H1 (cell line): Measurements from ENCODE around the gene CDK15. TPM values are rescaled to one million over a fixed set of nuclear protein-coding genes. Genes with fewer than 3 reads are reported as not detected.
A peak's percentile ranks its signal among the peaks of the same experiment; 100 is the strongest.

Experiments
- CTCF ChIA-PET: fragments of 300-600 bp; sonication (Branson Sonifier 250); formaldehyde crosslinking; loops from one replicate; lab custom pipeline; 2021; ENCODE audit not compliant: partially characterized antibody; lab: Charles Lee
- POLR2A ChIA-PET: fragments of 300-600 bp; sonication (Branson Sonifier 250); formaldehyde crosslinking; loops from one replicate; lab custom pipeline; 2021; ENCODE audit warnings: inconsistent platforms; ENCODE audit not compliant: partially characterized antibody; lab: Charles Lee
- DNase-seq, 2 experiments: peaks; one replicate each; pipeline versions ENCODE4 v3.0.0 to v3.0.0-alpha.2; 2010 to 2022; ENCODE audit warnings: low spot score in 2 of 2, low read depth in 1 of 2, mixed read lengths in 1 of 2
- FAIRE-seq: peaks from 2 replicates; lab custom pipeline; 2011; peaks lifted over from hg19 to GRCh38; lab: Jason Lieb, UNC
- H2AFZ ChIP-seq: 2 replicates; pipeline ENCODE4 v1.8.1; 2012; ENCODE audit warnings: low read length, inconsistent platforms
- H2AK5ac ChIP-seq: 2 replicates; pipeline ENCODE4 v1.6.1; 2013; ENCODE audit warnings: low read depth, low read length
- H2BK120ac ChIP-seq: replicated peaks from 2 replicates; pipeline ENCODE3; 2013; ENCODE audit warnings: low read depth, low read length, inconsistent platforms
- H2BK12ac ChIP-seq: 2 replicates; pipeline ENCODE4 v1.6.1; 2013; ENCODE audit warnings: low read depth, low read length
- H2BK15ac ChIP-seq: 2 replicates; pipeline ENCODE4 v1.6.1; 2013; ENCODE audit warnings: low read length
- H2BK20ac ChIP-seq: 2 replicates; pipeline ENCODE4 v1.6.1; 2013; ENCODE audit warnings: low read length
- H2BK5ac ChIP-seq: 2 replicates; pipeline ENCODE4 v1.6.1; 2013; ENCODE audit warnings: low read depth, low read length
- H3K14ac ChIP-seq: 2 replicates; pipeline ENCODE4 v1.6.1; 2013; ENCODE audit warnings: inconsistent platforms; ENCODE audit not compliant: insufficient read length
- H3K18ac ChIP-seq: 2 replicates; pipeline ENCODE4 v1.6.1; 2013; ENCODE audit warnings: low read length; ENCODE audit errors: extremely low read depth
- H3K23ac ChIP-seq: 2 replicates; pipeline ENCODE4 v1.6.1; 2013; ENCODE audit warnings: inconsistent platforms; ENCODE audit not compliant: insufficient read length
- H3K23me2 ChIP-seq: 2 replicates; pipeline ENCODE4 v1.6.1; 2013; ENCODE audit warnings: low read depth, low read length
- H3K27ac ChIP-seq: 2 replicates; pipeline ENCODE4 v1.6.1; 2011; ENCODE audit warnings: low read depth, low read length, inconsistent platforms
- H3K27me3 ChIP-seq, 4 experiments: replicated peaks in 1 of 4; 1 replicate in 1 of 4; 2 replicates in 3 of 4; pipeline versions ENCODE4 v1.6.1 to v1.8.1; 2011 to 2013; ENCODE audit warnings: low read length in 3 of 4, mild to moderate bottlenecking in 3 of 4, inconsistent platforms in 2 of 4, mixed read lengths in 2 of 4, moderate library complexity in 1 of 4; ENCODE audit not compliant: control insufficient read depth in 3 of 4, insufficient read depth in 3 of 4; ENCODE audit errors: extremely low read depth in 1 of 4
- H3K36me3 ChIP-seq, 4 experiments: 2 replicates each; pipeline versions ENCODE4 v1.6.1 to v1.8.1; 2011 to 2013; ENCODE audit warnings: mild to moderate bottlenecking in 4 of 4, low read length in 3 of 4, moderate library complexity in 2 of 4, control low read depth in 1 of 4, inconsistent platforms in 1 of 4; ENCODE audit not compliant: insufficient read depth in 4 of 4, control insufficient read depth in 2 of 4
- H3K4ac ChIP-seq: replicated peaks from 2 replicates; pipeline ENCODE3; 2013; ENCODE audit warnings: low read length, low read depth, mixed read lengths, inconsistent platforms; ENCODE audit not compliant: insufficient read length
- H3K4me1 ChIP-seq, 4 experiments: replicated peaks in 1 of 4; 1 replicate in 1 of 4; 2 replicates in 3 of 4; pipeline versions ENCODE4 v1.6.1 to v1.8.1; 2011 to 2013; ENCODE audit warnings: low read length in 3 of 4, inconsistent platforms in 2 of 4, mixed read lengths in 1 of 4; ENCODE audit not compliant: insufficient read depth in 4 of 4, control insufficient read depth in 3 of 4
- H3K4me2 ChIP-seq, 2 experiments: 2 replicates each; pipeline versions ENCODE4 v1.6.1 to v1.8.1; 2011 to 2013; ENCODE audit warnings: low read depth in 2 of 2, low read length in 2 of 2, control low read depth in 1 of 2, inconsistent platforms in 1 of 2, mild to moderate bottlenecking in 1 of 2; ENCODE audit not compliant: insufficient read depth in 1 of 2
- H3K4me3 ChIP-seq, 4 experiments: fragments of 200-600, 300-600 bp in 1 of 4; sonication (generic), shearing (Covaris generic), sonication (Bioruptor Twin) in 1 of 4; 2 replicates each; pipeline versions ENCODE4 v1.5.1 to v1.8.1; 2011 to 2016; ENCODE audit warnings: low read length in 4 of 4, low read depth in 3 of 4, control low read depth in 2 of 4, inconsistent platforms in 2 of 4, mild to moderate bottlenecking in 2 of 4, mixed read lengths in 1 of 4, moderate library complexity in 1 of 4; ENCODE audit not compliant: insufficient read depth in 2 of 4; ENCODE audit errors: extremely low read depth in 1 of 4
- H3K56ac ChIP-seq: replicated peaks from 2 replicates; pipeline ENCODE3; 2013; ENCODE audit warnings: low read depth, mild to moderate bottlenecking, mixed read lengths, low read length, inconsistent platforms; ENCODE audit not compliant: insufficient read length
- H3K79me1 ChIP-seq: 2 replicates; pipeline ENCODE4 v1.6.1; 2013; ENCODE audit warnings: low read depth, low read length, control low read depth
- H3K79me2 ChIP-seq, 2 experiments: 2 replicates each; pipeline versions ENCODE4 v1.6.1 to v1.8.1; 2012 to 2013; ENCODE audit warnings: low read length in 2 of 2, mild to moderate bottlenecking in 2 of 2, inconsistent platforms in 1 of 2; ENCODE audit not compliant: insufficient read depth in 2 of 2, control insufficient read depth in 1 of 2
- H3K9ac ChIP-seq, 4 experiments: replicated peaks in 1 of 4; 1 replicate in 1 of 4; 2 replicates in 3 of 4; pipeline versions ENCODE4 v1.6.1 to v1.8.1; 2011 to 2013; ENCODE audit warnings: low read depth in 3 of 4, low read length in 3 of 4, control low read depth in 2 of 4, mild to moderate bottlenecking in 2 of 4, moderate library complexity in 2 of 4, inconsistent platforms in 1 of 4; ENCODE audit errors: extremely low read depth in 1 of 4
- H3K9me3 ChIP-seq, 2 experiments: 2 replicates each; pipeline versions ENCODE4 v1.6.1 to v1.8.1; 2012 to 2013; ENCODE audit warnings: mild to moderate bottlenecking in 2 of 2, moderate library complexity in 2 of 2, control low read depth in 1 of 2, inconsistent platforms in 1 of 2, low read depth in 1 of 2, low read length in 1 of 2, mixed read lengths in 1 of 2; ENCODE audit not compliant: insufficient read depth in 2 of 2
- H4K20me1 ChIP-seq, 2 experiments: replicated peaks in 1 of 2; 2 replicates each; pipeline versions ENCODE3 to v1.8.1; 2011 to 2013; ENCODE audit warnings: inconsistent platforms in 2 of 2, low read length in 2 of 2, mild to moderate bottlenecking in 1 of 2; ENCODE audit not compliant: insufficient read depth in 2 of 2, control insufficient read depth in 1 of 2
- H4K5ac ChIP-seq: 2 replicates; pipeline ENCODE4 v1.6.1; 2013; ENCODE audit warnings: low read length, low read depth, mixed read lengths, inconsistent platforms; ENCODE audit not compliant: insufficient read length
- H4K8ac ChIP-seq: 2 replicates; pipeline ENCODE4 v1.8.0; 2013; ENCODE audit warnings: mild to moderate bottlenecking, moderate library complexity, low read length, inconsistent platforms; ENCODE audit not compliant: insufficient read depth; ENCODE audit errors: extremely low read depth
- H4K91ac ChIP-seq: replicated peaks from 2 replicates; pipeline ENCODE3; 2013; ENCODE audit warnings: low read length, mixed read lengths, inconsistent platforms; ENCODE audit not compliant: insufficient read length
- BRCA1 ChIP-seq: IDR thresholded peaks from 2 replicates; pipeline ENCODE4 v1.6.1; 2012; ENCODE audit warnings: low read depth, low read length, improper control_type of control experiment
- CHD1 ChIP-seq: IDR thresholded peaks from 2 replicates; pipeline ENCODE4 v1.6.1; 2012; ENCODE audit warnings: low read depth, low read length, improper control_type of control experiment
- JUN ChIP-seq: IDR thresholded peaks from 2 replicates; pipeline ENCODE4 v1.6.1; 2011; ENCODE audit warnings: low read depth, mild to moderate bottlenecking, improper control_type of control experiment, low read length
- SP4 ChIP-seq: IDR thresholded peaks from 2 replicates; pipeline ENCODE4 v1.6.1; 2012; ENCODE audit warnings: low read length, inconsistent platforms
- YY1 ChIP-seq: IDR thresholded peaks from 2 replicates; pipeline ENCODE4 v1.6.1; 2011; ENCODE audit warnings: low read depth, mild to moderate bottlenecking, low read length
- ZNF274 ChIP-seq: IDR thresholded peaks from 2 replicates; pipeline ENCODE4 v1.7.0; 2012; ENCODE audit warnings: low read length, borderline replicate concordance; ENCODE audit errors: extremely low read depth
- WGBS, 2 experiments: shearing (Covaris generic) in 1 of 2; methylation state at CpG; one replicate each; pipeline versions ENCODE4 v1.1.6 to v1.1.7; 2013 to 2015; ENCODE audit warnings: low lambda C conversion rate in 2 of 2, mixed read lengths in 2 of 2, inconsistent platforms in 1 of 2, low coverage in 1 of 2, missing lambda C conversion rate in 1 of 2; ENCODE audit not compliant: insufficient replicate concordance in 2 of 2, insufficient coverage in 1 of 2, insufficient read length in 1 of 2; ENCODE audit errors: extremely low coverage in 1 of 2, missing lambda C conversion rate in 1 of 2; 5-methylcytosine and 5-hydroxymethylcytosine counted together
- polyA plus RNA-seq, 7 experiments: library from polyadenylated mRNA; depleted of rRNA in 3 of 7; stranded (reverse) in 5 of 7; unstranded in 2 of 7; fragments of >200 nt in 5 of 7; fragments of 200-250 nt in 2 of 7; gene quantifications; 1 replicate in 5 of 7; 2 replicates in 1 of 7; 4 replicates in 1 of 7; pipeline versions ENCODE4 v1.2.1 to v1.2.3, GENCODE V29; 2011 to 2013; ENCODE audit warnings: missing spikeins in 2 of 7, mixed read lengths in 2 of 7
- total RNA-seq: library from RNA; stranded (reverse); fragmentation: NEBNext Ultra II Directional; extraction: Animal tissue kit (Norgen Biotek cat#: 25700); gene quantifications from 2 replicates; pipeline ENCODE4 v1.2.1, GENCODE V29; 2021
- TF ChIP-seq, protein P1 (sequence below): IDR thresholded peaks from 2 replicates; pipeline ENCODE4 v1.6.1; 2012; ENCODE audit warnings: low read length, inconsistent platforms

CDK15 gene
- total and polyA plus RNA-seq, 2 of the 8 experiments (the other 6 are each of a cell fraction or from before 2014, with no cell fraction given): 0.03 TPM; not detected in 1

DNA sequence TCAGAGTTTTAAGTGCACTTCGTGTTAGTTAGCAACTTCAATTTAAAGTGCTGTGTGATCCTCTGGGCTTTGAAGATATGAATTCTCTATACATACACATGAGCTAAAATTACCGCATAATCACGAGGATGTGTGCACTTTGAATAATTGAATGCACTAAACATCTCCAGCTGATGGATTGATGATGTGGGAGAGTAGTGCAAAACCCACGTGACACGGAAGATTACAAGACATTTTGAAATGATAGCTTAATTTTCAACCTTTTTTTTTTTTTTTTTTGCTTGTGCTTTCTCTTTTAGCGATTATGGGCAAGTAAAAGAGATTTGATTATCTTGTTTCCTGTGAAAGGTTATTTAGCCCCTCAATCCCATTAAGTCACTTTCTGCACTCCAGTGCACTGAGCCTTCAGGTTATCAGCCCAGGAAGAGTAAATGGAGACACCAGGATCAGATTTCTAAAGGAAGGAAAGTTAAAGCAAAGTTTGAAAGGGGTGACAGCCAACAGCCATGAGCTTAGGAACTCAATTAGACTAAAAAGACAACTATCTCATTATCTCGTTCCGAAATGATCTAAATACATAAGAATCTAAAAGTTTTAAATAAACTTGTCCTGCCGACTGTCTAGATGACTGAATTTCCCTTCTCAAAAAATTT is 81.6 kb downstream of the CDK15 start:
- Histone ChIP-seq H4K20me1 (no peaks in the 10 kb centered on the region), H2BK20ac (no peak overlapping the region), H3K23ac (no peak overlapping the region), H3K4ac (no peak overlapping the region), H3K36me3 (no peaks in the 10 kb centered on the region), H4K8ac (no peak overlapping the region), H3K23me2 (no peaks in the 10 kb centered on the region), H3K56ac (no peak overlapping the region), H3K18ac (no peak overlapping the region; the same call in 1 of the 2 replicates), H3K9me3 (no peaks in the 10 kb centered on the region), H4K91ac (no peak overlapping the region), H3K27ac (no peak overlapping the region), H2AFZ (no peak overlapping the region; the same call in 1 of the 2 replicates), H2AK5ac (no peak overlapping the region), H3K79me2 (no peaks in the 10 kb centered on the region), H3K27me3 (no peaks in the 10 kb centered on the region), H3K14ac (no peak overlapping the region), H3K4me2 (peak overlapping the region; percentile 42 to 61), H3K4me1 (peaks cover 0 to 9% (median 5%) of the 10 kb centered on the region in 4 experiments; a peak in 2 of 7 replicates), H2BK120ac (no peak overlapping the region), H2BK15ac (no peak overlapping the region), H3K79me1 (no peaks in the 10 kb centered on the region), H2BK5ac (no peak overlapping the region), H3K9ac (no peak overlapping the region), H3K4me3 (peak overlapping the region in 2 of 4 experiments; percentile 2 to 51; a peak in 4 of 8 replicates), H2BK12ac (no peak overlapping the region), H4K5ac (no peak overlapping the region)
- FAIRE-seq (peak; percentile 50), DNase-seq (no peak)
- TF ChIP-seq, protein P1, sequence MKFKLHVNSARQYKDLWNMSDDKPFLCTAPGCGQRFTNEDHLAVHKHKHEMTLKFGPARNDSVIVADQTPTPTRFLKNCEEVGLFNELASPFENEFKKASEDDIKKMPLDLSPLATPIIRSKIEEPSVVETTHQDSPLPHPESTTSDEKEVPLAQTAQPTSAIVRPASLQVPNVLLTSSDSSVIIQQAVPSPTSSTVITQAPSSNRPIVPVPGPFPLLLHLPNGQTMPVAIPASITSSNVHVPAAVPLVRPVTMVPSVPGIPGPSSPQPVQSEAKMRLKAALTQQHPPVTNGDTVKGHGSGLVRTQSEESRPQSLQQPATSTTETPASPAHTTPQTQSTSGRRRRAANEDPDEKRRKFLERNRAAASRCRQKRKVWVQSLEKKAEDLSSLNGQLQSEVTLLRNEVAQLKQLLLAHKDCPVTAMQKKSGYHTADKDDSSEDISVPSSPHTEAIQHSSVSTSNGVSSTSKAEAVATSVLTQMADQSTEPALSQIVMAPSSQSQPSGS: no peak
- TF ChIP-seq SP4: no peak
- no peak for TF ChIP-seq BRCA1
- no peak for TF ChIP-seq JUN
- no peak for TF ChIP-seq ZNF274
- no peak for TF ChIP-seq YY1
- TF ChIP-seq CHD1: no peak
- WGBS, 2 experiments: 63% methylated on average over 8 of the region's 9 CpGs; no CpG with 5 or more reads in 1 of the 2 experiments
- ChIA-PET CTCF (interaction anchor here (1.0 to 2.0 kb wide), 7 partner anchors 10 to 184 kb away, joined by 3 to 8 read pairs (median 4); no protein-coding TSS in a partner anchor), POLR2A (interaction anchor here (0.8 to 2.0 kb wide), 4 partner anchors 11 to 108 kb away, joined by 3 to 8 read pairs (median 3); no protein-coding TSS in a partner anchor)
